Measurements from ENCODE around the gene AANAT.
A peak's percentile ranks its signal among the peaks of the same experiment; 100 is the strongest.

AANAT gene

DNA sequence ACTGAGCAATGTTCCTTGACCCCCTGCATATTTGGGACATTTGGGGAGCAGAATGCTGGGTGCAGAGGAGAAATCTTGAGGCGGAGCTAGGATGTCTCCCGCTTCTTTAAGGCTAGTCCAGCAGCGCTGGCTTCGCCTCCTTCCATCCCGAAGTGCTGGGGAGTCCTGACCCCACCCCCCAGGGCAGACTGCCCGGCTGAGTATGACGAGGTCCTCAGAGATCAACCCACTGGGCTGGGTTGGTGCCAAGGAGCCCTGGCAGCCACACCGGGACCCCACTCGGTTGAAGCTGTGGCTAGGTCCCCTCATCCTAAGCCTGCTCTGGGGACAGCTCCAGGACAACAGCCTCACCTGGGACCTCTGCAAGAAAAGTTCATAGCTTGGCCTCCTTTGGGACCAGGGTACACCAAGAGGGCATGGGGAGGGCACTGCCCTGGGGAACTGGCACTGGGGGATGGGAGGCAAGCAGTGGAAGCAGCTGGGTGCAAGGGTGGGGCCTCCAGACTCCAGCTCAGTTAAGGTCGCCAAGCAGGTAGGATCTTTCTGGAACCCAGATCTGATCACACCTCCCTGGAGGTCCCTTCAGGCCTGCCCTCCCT is 22.8 kb downstream of the AANAT start:
- DNase-seq (ENCODE audit: low read depth): no peak

- DNase-seq (ENCODE audit: low read depth): no peak
Measured at GRCh38 chr17:76491271-76492122, 24.1 kb downstream of the AANAT start.

- no peak for DNase-seq (ENCODE audit: low read depth)
Measured at GRCh38 chr17:76492123-76492988, 25.0 kb downstream of the AANAT start.

DNA sequence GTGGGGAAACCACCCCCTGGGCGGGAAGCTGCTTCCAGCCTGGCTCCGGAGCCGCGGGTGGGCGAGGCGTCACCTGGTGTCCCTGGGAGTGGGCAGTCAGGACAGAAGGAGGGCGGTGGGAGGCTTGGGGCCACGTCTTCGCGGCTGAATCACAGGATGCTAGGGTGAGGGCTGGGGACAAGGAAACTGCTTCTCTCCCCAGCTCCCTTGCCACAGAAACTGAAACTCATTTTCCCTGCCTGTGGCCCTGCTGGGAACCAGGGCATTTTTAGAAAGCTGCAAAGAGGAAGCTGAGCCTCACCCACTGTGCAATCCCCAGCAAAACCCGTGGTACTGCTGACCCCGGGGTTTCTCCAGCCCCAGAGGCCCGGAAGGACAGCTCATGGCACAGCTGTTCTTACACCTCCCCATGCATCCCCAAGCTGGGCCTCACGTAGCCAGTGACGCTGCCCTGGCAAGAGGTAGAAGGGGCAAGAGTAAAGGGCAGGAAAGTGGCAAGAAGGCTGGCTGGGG is 25.6 kb downstream of the AANAT start:
- DNase-seq (ENCODE audit: low read depth): peak; percentile 23

DNA sequence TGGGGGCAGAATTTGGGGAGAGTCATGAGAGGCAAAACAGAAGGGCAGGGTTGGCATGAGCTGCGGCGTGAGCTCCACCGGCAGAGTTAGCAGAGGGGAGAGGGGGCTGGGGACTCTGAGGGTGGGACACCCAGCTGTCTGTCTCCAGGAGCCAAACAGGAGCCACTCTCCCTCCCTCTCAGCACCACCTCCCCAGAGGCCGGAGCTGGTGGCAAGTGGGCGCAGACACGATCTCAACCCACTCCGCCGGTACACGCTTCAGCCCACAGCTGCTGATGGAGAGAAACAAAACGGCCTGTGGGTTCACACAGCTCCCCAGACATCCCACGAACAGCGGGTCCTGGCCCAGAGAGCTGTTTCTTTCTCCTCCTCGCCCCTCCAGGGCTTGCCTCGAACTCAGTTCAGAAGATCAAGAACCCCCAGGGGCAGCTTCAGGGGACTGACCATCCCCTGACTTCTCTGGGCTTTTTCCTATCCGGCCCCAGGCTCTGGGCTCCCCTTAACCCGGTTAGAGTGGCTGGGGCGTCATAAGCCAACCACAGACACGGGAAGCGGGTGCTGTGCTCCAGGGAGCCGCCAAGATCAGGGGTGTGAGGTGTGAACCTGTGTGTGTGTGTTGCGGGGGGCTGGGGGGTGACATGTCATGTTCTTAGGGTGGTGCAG is 26.2 kb downstream of the AANAT start:
- no peak for DNase-seq (ENCODE audit: low read depth)

- no peak for DNase-seq (ENCODE audit: low read depth)
Measured at GRCh38 chr17:76495663-76496400, 28.4 kb downstream of the AANAT start.

GRCh38 chr17:76496464-76496863 is 29.1 kb downstream of the AANAT start:
- no peak for DNase-seq (ENCODE audit: low read depth)

GRCh38 chr17:76497699-76497978 is 30.2 kb downstream of the AANAT start:
- no peak for DNase-seq (ENCODE audit: low read depth)

DNA sequence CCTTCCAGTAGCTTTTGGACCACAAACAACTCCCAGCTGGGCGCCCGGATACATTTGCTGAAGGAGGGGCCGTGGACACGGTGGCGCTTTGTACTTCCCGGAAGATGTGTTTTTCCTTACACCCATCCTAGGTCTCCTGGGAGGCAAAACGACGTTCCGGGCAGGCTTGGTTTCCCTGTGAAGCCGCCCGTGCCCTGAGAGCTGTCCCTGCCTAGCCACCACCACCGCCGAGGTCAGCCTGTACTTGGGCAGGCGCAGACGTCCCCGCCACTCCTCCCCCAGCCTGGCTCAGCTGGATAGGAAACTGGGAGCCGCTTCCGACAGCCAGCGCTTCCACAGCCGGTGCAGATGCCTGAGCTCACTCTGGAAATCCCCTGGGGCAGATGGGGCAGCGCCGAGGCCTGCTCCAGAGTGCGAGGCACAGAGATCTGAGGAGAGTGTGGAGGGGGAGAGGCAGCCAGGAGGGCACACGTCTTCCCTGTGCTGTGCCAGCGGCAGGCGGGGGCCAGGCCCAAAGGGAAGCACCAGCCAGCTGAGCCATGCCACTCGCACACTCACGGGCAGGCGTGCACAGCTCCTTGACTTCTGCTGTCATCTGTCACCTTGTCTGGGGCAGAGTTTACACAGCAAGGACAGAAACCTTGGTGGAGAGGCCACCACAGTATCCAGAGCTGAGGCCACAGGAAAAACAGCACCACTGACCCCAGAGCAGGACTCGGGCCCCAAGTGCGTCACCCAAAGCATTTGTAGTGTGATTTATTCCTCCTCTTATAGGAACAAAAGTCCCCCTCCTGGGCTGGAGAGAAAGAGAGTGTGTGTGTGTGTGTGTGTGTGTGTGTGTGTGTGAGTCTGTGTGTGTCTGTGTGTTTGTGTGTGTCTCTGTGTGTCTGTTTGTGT is 30.8 kb downstream of the AANAT start:
- DNase-seq (ENCODE audit: low read depth): peak; percentile 39

DNA sequence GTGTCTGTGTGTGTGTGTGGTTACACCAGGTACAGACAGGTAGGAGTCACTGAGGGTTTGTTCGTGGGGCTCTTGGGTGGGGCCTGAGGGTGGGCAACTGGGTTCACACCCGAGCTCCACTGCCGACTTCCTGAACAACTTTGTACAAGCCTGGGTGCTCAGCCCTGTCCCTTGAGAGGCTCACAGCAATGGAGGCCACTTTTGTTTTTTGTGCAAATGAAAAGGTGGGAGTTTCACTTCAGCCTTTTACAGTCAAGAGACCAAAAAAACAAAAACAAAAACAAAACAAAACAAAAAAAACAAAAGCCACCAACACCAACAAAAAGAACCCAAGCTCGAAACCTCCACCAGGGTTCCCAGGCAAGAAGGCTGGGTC is 31.5 kb downstream of the AANAT start:
- no peak for DNase-seq (ENCODE audit: low read depth)

GRCh38 chr17:76499267-76499667 is 31.9 kb downstream of the AANAT start:
- no peak for DNase-seq (ENCODE audit: low read depth)

DNA sequence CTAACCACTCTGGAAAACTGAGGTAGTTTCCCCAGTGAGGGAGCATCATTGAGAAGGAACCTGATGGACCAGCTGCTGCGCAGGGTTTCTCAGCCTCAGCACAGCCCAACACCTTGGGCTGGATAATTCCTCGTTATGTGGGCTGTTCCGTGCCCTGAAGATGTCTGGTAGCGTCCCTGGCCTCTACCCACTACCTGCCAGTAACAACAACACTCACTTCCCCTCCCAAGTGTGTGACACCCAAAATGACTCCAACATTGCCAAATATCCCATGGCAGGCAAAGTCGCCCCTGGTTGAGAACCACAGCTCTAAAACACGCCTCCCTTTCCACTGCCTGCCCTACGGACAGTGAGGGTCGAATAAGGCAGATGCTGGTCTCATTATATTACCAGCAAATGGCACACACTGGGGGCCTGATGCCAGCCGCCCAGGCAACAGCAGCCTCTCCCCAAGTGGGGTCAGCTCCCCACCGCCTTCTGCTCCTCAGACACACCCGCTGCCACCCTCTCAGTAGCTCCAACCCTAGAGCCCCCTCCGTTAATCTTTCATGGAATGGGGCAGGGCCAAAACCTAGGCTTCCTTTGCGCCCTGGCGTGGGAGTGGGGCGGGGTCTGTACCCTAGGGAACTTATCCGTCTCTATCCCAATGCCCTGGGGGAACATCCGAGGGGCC is 32.8 kb downstream of the AANAT start:
- no peak for DNase-seq (ENCODE audit: low read depth)

DNA sequence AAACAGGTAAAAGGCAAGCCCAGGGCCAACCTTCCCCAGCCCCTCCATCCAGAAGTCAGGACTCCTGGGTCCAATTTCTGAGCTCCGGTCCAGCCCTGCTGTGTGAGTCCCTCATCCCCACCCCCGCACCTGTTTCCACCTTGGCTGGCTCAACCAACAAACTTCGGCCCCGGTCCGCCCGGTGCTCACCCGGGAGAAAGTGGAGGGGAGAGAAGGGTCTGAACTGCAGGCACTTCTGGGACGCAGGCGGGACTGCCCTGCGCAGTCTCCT is 33.3 kb downstream of the AANAT start:
- no peak for DNase-seq (ENCODE audit: low read depth)

DNA sequence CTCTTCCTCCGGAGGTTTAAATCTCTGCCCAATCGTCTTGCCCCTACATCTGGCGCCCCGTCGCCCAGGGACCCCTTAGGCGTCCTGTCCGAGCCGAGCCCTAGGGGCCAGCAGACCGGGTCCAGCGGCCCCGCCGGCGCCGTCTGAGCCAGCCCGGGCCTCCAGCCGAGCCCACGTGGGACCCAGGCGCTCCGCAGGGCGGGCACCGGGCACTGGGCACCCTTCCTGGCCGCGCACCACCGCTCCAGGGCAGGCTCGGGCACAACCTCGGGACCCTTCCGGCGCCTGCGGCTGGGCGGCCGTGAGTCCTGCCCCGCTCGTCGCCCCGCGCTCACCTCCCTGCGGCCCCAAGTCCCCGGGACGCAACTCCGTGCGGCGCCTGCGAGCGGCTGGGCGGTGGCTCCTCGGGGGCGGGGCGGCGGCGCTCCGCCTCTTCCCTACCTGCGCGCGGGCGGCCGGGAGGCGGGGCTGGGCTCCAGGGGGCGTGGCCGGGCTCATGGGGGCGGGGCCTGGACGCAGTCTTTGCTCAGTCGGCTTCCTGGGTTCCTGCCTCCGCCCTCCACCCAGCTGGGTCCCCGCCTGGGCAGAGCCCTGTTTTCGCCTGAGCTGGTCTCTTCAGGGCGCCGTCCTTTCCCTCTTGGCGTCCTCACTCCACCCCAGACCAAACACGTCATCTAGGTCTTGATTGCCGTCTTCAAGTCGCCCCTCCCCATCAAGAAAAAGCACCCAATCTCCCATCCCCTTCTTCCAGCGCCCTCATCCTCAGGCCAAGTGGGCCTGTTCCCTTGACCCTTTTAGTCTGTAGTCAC is 33.8 kb downstream of the AANAT start, which contains the start of gene RHBDF2:
Gene RHBDF2 (minus strand): TSS at position 406 of the 809 bp plus-strand sequence. CDS start 19,899 bp downstream, outside the sequence.
- no peak for DNase-seq (ENCODE audit: low read depth)

- DNase-seq (ENCODE audit: low read depth): no peak
Measured at GRCh38 chr17:76501827-76502307, 34.5 kb downstream of the AANAT start.

DNA sequence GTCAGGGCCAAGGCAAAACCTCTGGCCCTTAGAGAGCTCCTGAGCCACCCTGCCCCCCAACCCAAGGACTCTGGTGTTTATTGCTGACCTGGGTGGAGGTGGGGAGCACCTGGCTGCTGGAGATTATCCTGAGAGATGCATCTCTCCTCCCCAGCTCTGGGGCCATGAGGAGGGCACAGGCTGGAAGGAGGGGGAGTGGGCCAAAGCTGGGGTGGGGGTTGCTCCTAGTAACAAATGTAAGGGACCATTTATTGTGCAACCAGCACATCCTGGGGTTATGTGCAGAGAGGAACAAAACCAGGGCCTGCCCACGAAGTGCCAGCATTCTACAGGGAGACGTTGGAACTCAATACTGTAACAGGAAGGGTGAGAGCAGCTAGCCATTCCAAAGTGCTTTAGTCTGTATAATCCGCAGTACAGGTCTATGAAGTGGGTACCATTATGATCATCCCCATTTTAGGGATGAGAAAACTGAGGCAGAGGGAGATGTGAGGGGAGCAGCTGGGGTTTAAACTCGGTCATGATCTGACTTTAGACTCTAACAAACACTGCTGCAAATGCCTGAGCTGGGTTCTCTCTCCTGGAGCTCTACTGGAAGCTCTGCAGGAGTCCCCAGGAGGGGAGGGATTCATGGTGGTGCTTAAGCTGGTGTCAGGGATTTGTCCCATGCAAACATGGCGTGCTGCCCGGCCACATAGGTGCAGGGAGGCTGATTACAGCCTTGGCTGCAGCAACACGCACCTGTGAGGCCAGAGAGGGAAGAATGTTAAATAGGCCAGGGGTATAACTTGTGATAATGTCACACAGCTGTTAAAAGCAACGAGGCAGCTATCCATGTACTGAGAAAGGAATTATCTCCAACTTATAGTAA is 35.2 kb downstream of the AANAT start:
- DNase-seq (ENCODE audit: low read depth): no peak

GRCh38 chr17:76504117-76504516 is 36.7 kb downstream of the AANAT start:
- DNase-seq (ENCODE audit: low read depth): no peak
